Measurements from ENCODE around the gene POLR2J.

POLR2J gene

DNA sequence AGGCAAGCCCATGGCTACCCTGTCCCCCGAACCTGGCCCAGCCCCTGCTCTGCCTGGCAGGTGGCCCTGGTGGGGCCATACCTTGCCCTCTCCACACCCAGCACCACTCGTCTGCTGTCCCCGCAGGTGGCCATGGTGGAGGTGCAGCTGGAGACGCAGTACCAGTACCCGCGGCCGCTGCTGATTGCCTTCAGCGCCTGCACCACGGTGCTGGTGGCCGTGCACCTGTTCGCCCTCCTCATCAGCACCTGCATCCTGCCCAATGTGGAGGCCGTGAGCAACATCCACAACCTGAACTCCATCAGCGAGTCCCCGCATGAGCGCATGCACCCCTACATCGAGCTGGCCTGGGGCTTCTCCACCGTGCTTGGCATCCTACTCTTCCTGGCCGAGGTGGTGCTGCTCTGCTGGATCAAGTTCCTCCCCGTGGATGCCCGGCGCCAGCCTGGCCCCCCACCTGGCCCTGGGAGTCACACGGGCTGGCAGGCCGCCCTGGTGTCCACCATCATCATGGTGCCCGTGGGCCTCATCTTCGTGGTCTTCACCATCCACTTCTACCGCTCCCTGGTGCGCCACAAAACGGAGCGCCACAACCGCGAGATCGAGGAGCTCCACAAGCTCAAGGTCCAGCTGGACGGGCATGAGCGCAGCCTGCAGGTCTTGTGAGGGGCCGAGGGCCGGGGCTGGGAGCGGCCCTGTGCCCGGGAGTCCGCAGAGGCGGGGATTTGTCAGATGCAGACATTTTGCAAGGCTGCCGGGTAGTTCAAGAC is 32.1 kb downstream of the POLR2J start:
- DNase-seq (ENCODE audit: low read depth): no peak
- no peak overlapping the region for H3K4me3 ChIP-seq (ENCODE audit: control insufficient read depth, low read depth, low read length)
- TF ChIP-seq, protein P1, sequence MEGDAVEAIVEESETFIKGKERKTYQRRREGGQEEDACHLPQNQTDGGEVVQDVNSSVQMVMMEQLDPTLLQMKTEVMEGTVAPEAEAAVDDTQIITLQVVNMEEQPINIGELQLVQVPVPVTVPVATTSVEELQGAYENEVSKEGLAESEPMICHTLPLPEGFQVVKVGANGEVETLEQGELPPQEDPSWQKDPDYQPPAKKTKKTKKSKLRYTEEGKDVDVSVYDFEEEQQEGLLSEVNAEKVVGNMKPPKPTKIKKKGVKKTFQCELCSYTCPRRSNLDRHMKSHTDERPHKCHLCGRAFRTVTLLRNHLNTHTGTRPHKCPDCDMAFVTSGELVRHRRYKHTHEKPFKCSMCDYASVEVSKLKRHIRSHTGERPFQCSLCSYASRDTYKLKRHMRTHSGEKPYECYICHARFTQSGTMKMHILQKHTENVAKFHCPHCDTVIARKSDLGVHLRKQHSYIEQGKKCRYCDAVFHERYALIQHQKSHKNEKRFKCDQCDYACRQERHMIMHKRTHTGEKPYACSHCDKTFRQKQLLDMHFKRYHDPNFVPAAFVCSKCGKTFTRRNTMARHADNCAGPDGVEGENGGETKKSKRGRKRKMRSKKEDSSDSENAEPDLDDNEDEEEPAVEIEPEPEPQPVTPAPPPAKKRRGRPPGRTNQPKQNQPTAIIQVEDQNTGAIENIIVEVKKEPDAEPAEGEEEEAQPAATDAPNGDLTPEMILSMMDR (IDR thresholded peaks at IDR 0.05; ENCODE audit: control insufficient read depth, insufficient read depth, low read depth, low read length, missing control alignments): no peak

DNA sequence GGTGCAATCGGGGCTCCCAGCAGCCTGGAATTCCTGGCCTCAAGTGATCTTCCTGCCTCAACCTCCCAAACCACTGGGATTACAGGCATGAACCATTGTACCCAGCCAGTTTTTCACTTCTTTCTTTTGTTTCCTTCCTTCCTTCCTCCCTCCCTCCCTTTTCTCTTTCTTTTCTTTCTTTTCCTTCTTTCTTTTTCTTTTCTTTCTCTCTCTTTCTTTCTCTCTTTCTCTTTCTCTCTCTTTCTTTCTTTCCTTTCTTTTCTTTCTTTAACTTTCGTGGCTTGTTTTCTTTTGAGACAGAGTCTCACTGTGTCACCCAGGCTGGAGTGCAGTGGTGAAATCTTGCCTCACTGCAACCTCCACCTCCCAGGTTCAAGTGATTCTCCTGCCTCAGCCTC is 33.0 kb downstream of the POLR2J start:
- TF ChIP-seq, protein P1 (IDR thresholded peaks at IDR 0.05; ENCODE audit: control insufficient read depth, insufficient read depth, low read depth, low read length, missing control alignments): no peak
- no peak overlapping the region for H3K4me3 ChIP-seq (ENCODE audit: control insufficient read depth, low read depth, low read length)
- no peak for DNase-seq (ENCODE audit: low read depth)

DNA sequence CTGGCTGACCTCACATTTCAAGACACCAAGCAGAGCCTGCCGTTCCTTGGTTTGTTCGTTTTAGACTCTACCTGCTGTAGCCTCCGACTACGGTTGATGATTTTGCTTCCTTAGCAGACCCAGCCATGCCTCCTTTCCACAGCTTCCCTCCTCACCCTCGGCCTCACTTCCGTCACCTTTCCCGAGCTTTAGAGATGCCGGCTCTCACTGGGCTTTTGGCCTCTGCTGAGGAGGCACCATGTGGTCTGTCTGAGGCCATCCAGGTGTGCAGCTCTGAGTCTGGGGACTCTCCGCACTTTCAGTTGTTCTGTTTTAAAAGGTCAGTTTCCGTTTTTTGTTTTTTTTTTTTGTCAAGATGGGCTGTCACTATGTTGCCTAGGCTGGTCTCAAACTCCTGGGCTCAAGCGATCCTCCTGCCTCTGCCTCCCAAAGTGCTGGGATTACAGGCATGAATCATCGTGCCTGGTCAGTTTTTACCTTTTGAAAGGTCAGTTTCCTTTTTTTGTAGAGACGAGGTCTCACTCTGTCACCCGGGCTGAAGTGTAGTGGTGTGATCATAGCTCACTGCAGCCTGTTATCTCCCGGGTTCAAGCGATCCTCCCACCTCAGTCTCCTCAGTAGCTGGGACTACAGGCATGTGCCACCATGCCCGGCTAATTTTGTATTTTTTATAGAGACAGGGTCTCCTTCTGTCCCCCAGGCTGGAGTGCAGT is 33.6 kb downstream of the POLR2J start:
- no peak for DNase-seq (ENCODE audit: low read depth)
- TF ChIP-seq, protein P1 (IDR thresholded peaks at IDR 0.05; ENCODE audit: control insufficient read depth, insufficient read depth, low read depth, low read length, missing control alignments): no peak
- no peak overlapping the region for H3K4me3 ChIP-seq (ENCODE audit: control insufficient read depth, low read depth, low read length)

DNA sequence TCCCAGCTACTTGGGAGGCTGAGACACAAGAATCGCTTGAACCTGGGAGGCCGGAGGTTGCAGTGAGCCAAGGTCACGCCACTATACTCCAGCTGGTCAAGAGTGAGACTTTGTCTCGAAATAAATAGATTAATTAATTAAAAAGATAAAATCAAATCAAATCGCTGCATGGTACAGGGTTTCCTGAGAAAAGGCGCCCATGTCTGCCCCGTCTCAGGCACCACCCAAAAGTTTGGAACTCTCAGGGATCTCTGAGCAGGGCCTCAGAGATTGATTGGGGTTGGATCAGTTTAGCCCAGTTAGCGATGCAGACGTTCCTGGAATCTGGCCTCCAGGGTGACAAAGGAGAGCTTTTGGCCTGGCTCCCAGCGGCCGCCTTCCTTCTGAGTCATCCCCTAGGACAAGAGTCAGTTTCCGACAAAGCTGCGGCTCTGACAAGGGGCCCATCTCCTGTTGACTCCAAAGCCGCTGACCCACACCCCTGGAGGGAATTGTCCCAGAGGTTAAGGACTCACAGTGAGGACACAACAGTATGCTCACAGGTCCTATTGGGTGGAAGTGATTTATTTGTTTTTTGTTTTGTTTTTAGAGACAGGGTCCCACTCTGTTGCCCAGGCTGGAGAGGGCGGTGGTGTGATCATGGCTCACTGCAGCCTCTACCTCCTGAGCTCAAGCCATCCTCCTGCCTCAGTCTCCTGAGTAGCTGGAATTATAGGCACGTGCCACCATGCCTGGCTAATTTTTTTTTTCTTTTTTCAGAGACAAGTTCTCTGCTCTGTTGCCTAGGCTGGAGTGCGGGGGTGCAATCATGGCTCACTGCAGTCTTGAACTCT is 38.5 kb downstream of the POLR2J start:
- TF ChIP-seq, protein P1 (IDR thresholded peaks at IDR 0.05; ENCODE audit: control insufficient read depth, insufficient read depth, low read depth, low read length, missing control alignments): no peak
- DNase-seq (ENCODE audit: low read depth): no peak

DNA sequence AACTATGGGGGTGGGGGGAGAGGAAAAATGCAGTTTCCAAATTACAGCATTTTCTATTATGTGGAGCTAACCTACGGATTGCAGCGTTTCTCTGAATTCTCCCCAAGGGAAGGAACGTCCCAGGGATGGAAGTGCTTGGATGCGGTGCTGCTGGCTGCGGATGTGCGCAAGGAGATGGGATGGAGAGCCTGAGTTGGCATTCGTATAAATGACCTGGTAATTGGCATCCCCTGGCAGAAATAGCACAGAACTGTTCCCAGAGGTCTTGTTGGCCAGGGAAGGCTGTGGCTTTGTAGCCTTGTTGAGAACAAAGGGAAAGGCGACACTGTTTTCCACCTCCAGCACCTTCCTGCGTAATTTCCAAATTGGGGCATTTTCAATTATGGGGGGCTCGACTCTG is 42.6 kb downstream of the POLR2J start:
- DNase-seq (ENCODE audit: low read depth): no peak
- no peak overlapping the region for H3K4me3 ChIP-seq (ENCODE audit: control insufficient read depth, low read depth, low read length)
- TF ChIP-seq, protein P1 (IDR thresholded peaks at IDR 0.05; ENCODE audit: control insufficient read depth, insufficient read depth, low read depth, low read length, missing control alignments): no peak

More for the DNA sequence above, 38.5 kb downstream of the POLR2J start:
- H3K4me3 ChIP-seq (ENCODE audit: control insufficient read depth, low read depth, low read length): no peak overlapping the region

DNA sequence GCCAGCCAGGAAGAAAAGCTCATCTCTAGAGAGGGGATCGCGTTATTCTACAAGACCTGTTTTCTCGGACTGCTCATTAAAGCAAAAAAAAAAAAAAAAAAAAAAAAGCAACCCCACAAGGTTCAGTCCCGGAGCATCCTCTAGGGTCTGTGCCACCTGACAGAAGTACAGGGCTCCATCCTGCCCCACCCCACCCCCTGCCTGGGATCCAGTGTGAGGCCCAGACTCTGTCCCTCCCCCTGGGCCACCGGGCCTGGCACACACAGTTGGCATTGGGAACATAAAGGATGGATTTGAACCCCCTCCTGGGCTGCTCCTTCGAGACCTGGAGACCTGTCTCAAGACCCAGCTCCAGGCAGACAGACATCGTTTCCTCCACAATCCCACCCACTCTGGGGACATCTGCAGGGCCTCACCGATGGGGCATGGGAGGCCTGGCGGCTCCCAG is 44.7 kb downstream of the POLR2J start:
- TF ChIP-seq, protein P1 (IDR thresholded peaks at IDR 0.05; ENCODE audit: control insufficient read depth, insufficient read depth, low read depth, low read length, missing control alignments): no peak
- peak overlapping the region; percentile 76 for H3K4me3 ChIP-seq (ENCODE audit: control insufficient read depth, low read depth, low read length)
- no peak for DNase-seq (ENCODE audit: low read depth)
